Measurements from ENCODE around the gene STOML3.

DNA sequence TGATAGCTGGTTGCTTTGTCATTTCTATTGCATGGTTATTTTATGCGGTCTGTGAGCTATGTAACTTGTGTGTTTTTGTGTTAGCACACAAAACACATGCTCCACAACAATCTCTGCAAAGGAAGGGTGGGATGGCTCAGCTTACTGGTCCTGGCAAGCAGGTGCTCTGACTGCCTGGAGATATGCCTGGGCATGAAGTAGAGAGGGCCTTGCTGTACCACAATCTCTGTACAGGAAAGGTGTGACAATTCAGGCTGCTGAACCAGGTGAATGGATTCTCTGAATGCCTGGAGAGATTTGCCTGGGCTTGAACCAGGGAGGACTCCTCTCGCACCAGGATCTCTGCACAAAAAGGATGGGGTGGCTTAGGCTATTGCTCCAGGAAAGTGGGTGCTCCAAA is 69.5 kb downstream of the STOML3 start:
- TF ChIP-seq, protein P1, sequence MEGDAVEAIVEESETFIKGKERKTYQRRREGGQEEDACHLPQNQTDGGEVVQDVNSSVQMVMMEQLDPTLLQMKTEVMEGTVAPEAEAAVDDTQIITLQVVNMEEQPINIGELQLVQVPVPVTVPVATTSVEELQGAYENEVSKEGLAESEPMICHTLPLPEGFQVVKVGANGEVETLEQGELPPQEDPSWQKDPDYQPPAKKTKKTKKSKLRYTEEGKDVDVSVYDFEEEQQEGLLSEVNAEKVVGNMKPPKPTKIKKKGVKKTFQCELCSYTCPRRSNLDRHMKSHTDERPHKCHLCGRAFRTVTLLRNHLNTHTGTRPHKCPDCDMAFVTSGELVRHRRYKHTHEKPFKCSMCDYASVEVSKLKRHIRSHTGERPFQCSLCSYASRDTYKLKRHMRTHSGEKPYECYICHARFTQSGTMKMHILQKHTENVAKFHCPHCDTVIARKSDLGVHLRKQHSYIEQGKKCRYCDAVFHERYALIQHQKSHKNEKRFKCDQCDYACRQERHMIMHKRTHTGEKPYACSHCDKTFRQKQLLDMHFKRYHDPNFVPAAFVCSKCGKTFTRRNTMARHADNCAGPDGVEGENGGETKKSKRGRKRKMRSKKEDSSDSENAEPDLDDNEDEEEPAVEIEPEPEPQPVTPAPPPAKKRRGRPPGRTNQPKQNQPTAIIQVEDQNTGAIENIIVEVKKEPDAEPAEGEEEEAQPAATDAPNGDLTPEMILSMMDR (IDR thresholded peaks at IDR 0.05; ENCODE audit: low read length) = no peak
- TF ChIP-seq EZH2 (optimal IDR thresholded peaks at IDR 0.05; ENCODE audit: low read depth, low read length) (no peak), EZH2phosphoT487 (IDR thresholded peaks at IDR 0.05; ENCODE audit: low read length) (no peak)

Data from MM.1S (cell line).